Retinal pigment epithelial cell (primary cell): ENCODE data around the gene DCK.

Source experiments
- DNase-seq: peaks from one replicate; pipeline ENCODE4 v3.0.0-alpha.2; 2010; ENCODE audit warnings: low read depth
- H3K4me3 ChIP-seq: 2 replicates; pipeline ENCODE4 v1.5.1; 2011; ENCODE audit warnings: mild to moderate bottlenecking, low read length, control low read depth, moderate library complexity
- TF ChIP-seq, protein P1 (sequence below): conservative IDR thresholded peaks from 2 replicates; pipeline ENCODE4 v1.5.1; 2011; ENCODE audit warnings: low read depth, low read length, control low read depth, inconsistent platforms

The DCK gene

DNA sequence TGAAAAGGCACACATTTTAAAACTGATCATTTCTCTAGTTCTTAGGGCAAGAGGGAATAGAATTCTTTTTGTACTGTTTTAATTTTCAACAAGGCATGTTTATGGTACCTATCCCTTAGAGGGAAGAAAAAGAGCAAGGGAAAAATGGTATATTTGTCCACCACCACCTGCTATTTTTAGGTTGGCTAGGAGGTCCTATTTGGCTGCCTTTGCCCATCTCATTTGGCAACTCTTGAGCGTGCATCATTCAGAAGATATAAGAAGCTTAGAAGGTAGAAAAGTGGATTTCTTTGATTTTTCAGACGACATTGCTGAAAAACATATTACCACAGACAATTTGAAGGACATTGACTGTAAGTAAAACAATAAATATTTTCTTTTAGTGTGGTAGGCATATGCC, 69.0 kb downstream of the DCK start:
- DNase-seq = no peak
- TF ChIP-seq, protein P1, sequence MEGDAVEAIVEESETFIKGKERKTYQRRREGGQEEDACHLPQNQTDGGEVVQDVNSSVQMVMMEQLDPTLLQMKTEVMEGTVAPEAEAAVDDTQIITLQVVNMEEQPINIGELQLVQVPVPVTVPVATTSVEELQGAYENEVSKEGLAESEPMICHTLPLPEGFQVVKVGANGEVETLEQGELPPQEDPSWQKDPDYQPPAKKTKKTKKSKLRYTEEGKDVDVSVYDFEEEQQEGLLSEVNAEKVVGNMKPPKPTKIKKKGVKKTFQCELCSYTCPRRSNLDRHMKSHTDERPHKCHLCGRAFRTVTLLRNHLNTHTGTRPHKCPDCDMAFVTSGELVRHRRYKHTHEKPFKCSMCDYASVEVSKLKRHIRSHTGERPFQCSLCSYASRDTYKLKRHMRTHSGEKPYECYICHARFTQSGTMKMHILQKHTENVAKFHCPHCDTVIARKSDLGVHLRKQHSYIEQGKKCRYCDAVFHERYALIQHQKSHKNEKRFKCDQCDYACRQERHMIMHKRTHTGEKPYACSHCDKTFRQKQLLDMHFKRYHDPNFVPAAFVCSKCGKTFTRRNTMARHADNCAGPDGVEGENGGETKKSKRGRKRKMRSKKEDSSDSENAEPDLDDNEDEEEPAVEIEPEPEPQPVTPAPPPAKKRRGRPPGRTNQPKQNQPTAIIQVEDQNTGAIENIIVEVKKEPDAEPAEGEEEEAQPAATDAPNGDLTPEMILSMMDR = no peak
- no peak overlapping the region for H3K4me3 ChIP-seq

DNA sequence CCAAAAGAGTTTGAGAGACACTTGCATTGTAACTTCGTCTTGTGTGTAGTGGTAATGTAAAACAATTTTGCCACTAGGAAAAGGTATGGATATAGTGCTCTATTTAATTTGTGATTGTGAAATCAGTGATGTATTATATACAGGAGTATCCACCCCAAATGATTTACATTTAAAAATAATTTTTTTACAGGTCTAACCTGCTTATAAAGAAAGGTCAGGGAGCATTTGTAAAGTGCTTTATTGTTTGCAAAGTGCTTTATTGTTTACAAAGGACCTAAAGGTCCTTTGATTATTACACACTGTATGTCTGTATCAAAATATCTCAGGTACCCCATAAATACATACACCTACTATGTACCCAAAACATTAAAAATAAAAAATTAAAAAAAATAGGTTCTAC, 70.3 kb downstream of the DCK start:
- no peak overlapping the region for H3K4me3 ChIP-seq
- TF ChIP-seq, protein P1 = no peak
- no peak for DNase-seq

DNA sequence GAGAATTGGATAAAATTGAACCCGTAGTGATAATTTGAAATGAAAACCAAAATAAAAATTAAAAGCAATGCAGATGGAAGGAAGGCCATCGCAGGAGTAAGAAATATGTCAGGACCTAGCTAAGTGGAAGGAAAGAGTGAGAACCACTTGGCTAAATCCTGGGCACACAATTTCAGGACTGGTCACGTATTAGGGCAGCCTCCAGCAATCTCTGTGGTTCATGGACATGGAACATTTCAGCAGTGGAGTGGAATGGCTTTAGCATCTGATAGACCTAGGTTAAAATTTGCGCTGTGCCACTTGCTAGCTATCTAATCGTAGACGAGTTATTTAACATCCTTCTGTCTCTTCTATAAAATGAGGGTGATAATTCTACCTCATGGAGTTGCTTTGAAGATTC, 71.1 kb downstream of the DCK start:
- TF ChIP-seq, protein P1 = no peak
- no peak overlapping the region for H3K4me3 ChIP-seq
- no peak for DNase-seq

DNA sequence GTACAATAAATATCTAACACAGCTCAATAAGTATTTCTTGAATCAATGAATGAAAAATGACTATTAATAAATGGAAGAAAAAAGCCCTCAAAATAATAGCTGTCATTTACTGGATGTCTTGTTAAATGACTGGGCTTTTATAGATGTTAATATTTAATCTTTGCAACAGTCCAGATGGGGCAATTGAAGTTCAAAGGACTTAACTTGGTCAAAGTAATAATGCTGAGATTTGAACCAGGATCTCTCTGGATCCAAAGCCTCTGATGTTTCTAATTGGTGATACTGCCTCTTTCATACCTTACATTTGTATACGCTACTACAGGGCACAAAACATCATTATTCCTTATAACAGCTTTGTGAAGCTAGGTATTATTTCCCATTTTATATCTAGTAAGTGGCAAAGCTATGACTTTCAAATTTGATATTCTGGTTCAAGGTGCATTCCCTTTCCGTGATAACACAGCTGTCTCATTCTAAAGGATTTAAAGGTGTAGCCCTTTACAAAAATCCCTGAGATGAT, 72.6 kb downstream of the DCK start:
- H3K4me3 ChIP-seq = no peak overlapping the region
- TF ChIP-seq, protein P1 = no peak
- DNase-seq = no peak

DNA sequence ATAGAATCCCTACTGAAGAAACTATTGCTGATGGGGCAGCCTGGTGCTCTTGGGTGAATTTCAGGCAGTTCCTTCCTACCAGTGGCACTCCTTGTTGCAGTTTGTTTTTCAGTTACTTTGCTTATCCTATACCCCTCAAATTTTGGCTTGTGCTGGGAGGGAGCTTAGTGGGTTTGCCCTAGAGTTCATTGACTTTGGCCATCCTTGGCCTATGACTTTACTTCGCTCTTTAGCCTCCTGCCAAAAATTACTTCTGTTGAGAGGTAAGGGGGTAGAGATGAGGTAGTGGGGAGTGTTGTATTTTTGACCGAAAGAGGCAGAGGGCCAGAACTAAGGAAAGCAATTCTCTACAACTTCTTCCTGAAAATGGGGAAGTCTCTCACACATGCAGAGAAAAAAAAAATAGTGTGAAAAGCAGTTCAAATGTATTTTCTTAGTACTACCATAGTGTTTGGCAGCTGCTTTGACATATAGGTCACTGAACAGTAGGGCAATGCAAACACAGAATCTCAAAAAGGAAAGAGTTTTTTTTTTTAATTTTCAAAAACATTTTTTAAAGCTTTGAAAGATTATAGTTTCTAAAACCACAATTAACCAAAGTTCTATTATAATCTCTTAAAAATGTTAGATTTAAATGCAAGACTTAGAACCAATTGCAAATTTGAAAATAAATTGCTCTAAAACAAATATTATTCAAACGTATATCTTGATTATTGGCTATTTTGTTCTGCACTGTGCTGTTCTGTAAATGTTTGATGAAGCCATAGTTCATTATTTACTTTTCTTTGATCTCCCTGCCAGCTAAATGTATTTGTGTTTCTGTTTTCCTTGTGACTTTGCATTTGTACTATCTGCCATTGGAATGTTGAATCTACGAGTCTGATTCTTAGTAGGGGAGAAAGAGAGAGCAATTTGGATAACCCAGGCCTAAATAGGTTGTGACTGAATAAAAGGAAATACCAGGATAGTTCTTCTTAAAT, 73.6 kb downstream of the DCK start:
- TF ChIP-seq, protein P1 = no peak
- DNase-seq = no peak
- H3K4me3 ChIP-seq = no peak overlapping the region

DNA sequence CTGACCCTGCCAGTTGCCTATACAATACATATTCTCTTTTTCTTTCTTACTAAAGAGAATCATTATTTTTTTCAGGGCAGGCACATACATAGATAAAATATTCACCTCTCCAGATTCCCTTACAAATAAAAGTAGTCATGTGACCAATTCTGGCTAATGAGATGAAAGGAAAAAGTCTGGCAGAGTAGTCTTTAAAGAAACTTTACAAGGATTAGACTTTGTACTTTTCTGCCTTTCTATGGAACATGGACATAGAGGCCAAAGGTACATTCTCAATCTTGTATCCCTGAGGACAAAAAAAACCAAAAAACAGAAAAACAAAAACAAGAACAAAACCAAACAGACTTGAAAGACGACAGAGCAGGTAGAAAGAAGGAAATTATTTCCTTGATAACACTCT, 75.6 kb downstream of the DCK start:
- TF ChIP-seq, protein P1 = no peak
- H3K4me3 ChIP-seq = no peak overlapping the region
- DNase-seq = no peak

DNA sequence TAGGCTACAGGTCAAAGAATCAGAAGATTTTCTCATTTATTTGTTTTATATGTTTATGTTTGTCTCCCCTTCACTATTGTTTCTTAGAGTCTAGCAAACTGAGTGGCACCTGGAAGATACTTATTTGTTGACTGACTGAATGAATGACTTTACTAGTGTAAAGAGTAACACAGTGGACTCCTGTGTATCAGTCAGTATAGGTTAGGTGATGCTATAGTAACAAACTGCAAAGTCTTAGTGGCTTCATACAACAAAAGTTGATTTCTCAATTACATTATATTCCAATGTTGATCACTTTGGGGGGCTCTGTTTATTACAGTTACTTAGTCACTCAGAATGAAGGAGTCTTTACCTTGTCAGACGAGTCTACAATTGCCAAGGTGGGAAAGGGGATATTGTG, 76.6 kb downstream of the DCK start:
- TF ChIP-seq, protein P1 = no peak
- no peak for DNase-seq
- H3K4me3 ChIP-seq = no peak overlapping the region
